Esophagus mucosa (tissue), 1 donor: ENCODE measurements around the gene SRD5A1. TPM values are rescaled to one million over a fixed set of nuclear protein-coding genes. Genes with fewer than 3 reads are reported as not detected.
"Not testable (repeated sequence)": the region's sequence is repeated elsewhere in the genome, so short reads cannot be mapped to it uniquely, and the experiment has no call there.

Experiments
- ATAC-seq: fragments of 200-7000 bp; cut with Tn5 transposase; one replicate; pipeline ENCODE4 v1.9.1; 2020
- total RNA-seq: library from RNA; stranded (reverse); gene quantifications from one replicate; pipeline ENCODE4 v1.2.4, GENCODE V29; 2023
- donor health status: DM: yes; HTN: yes; CAD: no.

The SRD5A1 gene
- total RNA-seq, 1 donor from 2014 or later: 55.7 TPM

GRCh38 chr5:6606884-6607558, 26.2 kb upstream of the SRD5A1 start:
- ATAC-seq: no peak

GRCh38 chr5:6607559-6607936, 25.7 kb upstream of the SRD5A1 start:
- no peak for ATAC-seq

DNA sequence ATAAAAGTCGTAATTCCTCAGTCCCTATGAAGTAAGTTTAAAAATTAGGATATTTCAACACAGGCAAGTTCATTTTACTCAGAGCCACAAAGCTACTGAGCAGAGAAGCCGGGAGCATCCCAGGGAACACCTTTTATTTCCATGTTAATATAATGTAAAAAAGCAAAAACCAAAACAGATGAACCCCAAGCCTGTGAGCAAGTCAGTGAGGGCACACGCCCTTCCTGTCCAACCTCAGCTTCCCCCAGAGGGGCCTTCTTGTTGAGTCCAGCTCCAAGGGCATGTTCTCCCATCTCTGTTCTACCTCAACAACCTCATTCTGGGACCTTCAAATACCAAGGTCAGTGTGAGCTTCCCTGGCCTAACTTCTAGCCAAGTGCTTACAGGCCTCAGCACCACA, 25.2 kb upstream of the SRD5A1 start:
- no peak for ATAC-seq

- ATAC-seq: no peak
These were observed 21.6 kb upstream of the SRD5A1 start for GRCh38 chr5:6611334-6612256.

- ATAC-seq: no peak
These were observed 18.0 kb upstream of the SRD5A1 start for GRCh38 chr5:6615034-6615815.

- no peak for ATAC-seq
These were observed 16.6 kb upstream of the SRD5A1 start for GRCh38 chr5:6616632-6617031.

DNA sequence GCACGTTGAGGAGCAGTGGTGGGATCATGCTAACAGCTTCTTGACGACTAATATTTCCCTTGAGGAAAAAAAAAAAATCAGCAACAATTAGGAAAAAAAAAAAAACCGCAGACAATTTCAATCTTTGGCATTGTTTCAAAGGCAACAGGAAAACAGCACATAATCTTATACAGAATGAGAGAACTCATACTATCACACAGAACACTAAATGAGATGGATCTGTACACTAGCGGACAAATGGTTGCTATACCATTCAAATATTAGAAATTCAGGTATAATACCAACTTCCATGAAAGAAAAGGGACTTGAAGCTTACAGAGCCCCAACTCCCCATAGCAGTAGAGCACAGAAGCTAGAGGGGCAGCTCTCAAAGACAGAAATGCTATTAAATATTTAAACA, 10.0 kb upstream of the SRD5A1 start:
- ATAC-seq: no peak

DNA sequence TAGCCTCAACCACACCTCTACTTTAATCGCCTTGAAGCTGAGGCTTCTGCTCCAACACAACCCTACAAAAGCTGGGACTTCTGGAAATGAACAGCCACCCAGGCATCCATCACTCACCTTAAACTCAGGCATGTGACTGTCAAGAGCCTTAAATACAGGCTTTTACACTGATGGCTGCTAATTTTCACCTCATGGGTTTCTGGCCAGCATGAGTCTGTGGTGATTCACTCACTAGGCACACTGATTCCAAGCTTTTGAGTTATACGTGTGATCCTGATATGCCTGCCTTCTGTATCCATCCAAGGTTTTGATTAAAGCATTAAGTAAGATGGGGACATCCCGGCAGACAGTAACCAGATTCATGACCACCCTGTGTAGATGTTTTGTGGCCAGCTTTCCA, 9.3 kb upstream of the SRD5A1 start:
- no peak for ATAC-seq

GRCh38 chr5:6626508-6626907, 6.7 kb upstream of the SRD5A1 start:
- no peak for ATAC-seq

GRCh38 chr5:6631441-6631840, 1.8 kb upstream of the SRD5A1 start:
- no peak for ATAC-seq

DNA sequence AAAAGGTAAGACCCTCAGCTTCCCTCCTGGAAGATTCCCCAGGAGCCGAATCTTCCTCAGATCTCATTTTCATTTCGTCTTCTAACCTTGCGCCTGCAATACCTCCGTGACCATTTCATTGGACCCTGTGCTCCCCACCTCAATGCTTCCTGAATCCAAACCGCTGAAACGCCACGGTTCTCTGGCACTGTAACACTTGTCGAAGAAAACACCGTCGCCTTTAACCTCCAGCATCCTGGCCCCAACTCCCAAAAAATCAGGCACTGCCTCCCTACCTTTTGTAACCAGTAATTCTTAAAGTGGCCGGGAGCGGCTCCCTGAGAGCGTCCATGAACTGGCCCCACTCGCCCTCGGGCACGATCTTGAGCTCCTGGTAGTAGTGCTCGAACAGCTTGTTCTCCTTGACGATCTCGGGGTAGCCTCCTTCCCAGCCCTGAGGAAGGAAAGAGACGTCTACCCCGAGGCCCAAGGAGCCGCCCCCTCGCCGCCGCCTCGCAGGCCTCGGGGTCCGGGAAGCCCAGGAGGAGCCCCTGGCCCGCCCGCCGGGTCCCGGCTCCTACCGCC, 834 bp upstream of the SRD5A1 start:
- no peak for ATAC-seq

DNA sequence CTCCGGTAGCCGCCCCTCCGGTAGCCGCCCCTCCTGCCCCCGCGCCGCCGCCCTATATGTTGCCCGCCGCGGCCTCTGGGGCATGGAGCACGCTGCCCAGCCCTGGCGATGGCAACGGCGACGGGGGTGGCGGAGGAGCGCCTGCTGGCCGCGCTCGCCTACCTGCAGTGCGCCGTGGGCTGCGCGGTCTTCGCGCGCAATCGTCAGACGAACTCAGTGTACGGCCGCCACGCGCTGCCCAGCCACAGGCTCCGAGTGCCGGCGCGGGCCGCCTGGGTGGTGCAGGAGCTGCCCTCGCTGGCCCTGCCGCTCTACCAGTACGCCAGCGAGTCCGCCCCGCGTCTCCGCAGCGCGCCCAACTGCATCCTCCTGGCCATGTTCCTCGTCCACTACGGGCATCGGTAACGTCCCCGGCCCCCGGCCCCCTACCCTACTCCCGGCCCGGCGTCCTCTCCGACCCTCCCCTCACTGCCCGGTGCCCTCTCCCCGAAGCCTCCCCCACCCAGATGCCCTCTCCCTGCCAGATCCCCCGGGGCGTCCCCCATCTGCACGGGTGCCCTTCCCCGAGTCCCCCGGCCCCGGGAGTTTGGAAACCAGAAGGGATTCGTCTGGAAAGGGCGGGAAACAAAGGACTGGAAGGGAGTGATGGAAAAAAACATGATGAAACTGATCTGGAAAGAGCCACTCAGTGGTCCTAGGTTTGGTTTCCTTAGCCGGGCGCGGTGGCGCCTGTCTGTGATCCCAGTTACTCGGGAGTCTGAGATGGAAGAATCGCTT, 417 bp downstream of the SRD5A1 start:
- no peak for ATAC-seq

- ATAC-seq: no peak
These were observed 1.1 kb downstream of the SRD5A1 start for GRCh38 chr5:6634306-6634705.

DNA sequence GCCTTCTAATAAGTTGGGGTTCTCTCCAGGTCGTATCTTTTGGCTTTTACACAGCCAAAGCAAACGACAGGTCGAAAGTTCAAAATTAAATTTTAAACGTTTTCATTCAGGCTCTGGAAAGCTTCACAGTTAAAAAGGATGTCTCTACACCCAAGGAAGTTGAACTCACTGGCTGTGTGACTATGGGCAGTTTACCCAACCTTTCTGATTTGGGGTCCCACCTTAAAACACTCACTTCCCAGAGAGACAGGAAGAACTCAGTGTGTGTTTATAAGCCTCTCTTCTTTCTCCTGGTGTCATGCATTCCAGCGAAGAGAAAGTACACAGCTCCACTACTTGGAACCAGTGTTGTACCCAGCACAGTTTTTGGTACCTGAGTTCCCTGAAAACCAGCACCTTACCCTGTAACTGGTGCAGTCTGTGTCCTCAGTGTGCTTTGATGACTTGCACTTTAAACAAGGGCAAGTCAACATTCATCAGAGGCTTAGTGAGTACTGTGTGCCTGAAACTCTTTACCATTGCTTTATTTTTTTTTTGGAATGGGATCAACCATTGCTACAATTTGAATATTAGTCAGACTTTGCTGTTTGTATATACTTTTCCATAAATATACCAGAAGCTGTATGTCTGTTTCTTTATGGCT, 1.7 kb downstream of the SRD5A1 start:
- peak; percentile 9 for ATAC-seq

DNA sequence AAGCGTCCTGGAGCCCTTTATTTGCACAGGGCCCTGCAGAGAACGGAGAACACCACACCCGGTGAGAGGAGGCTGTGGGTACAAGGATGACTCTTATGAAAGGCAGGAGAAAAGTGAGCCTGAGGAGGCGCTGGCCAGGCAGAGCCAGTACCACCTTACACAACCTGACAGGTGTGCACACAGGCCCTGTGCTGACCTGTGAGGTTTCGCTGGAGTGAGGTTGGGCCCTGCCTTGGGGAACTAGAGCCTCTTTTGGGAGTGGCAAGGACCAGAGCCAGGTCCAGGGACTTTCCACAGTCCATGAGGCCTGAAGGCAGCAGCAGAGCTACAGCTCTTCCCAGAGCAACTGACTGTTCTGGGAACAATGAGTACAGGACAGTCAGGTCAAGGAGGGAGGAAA, 3.1 kb downstream of the SRD5A1 start:
- peak; percentile 82 for ATAC-seq

DNA sequence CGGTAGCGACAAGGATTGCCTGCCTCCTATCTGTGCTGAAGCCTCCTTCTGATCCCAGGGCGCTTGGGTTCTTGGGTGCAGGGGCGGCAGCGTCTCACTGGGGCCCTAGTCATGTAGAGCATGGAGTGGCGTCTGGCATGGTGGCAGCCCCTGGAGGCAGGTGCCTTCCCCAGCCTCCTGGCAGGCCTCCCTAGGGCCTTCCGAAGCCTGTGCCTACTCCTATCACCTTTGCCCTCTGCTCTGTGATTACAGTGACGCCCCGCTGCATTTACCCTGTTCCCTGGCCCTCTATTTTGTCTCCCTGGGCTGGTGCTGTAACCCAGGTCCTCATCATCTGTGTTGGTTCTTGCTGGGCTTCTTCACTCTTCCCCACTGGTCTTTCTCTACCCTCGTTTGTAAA, 3.8 kb downstream of the SRD5A1 start:
- ATAC-seq: no peak

GRCh38 chr5:6637590-6637989, 4.3 kb downstream of the SRD5A1 start:
- ATAC-seq: no peak

GRCh38 chr5:6638236-6638635, 5.0 kb downstream of the SRD5A1 start:
- ATAC-seq: peak; percentile 62

DNA sequence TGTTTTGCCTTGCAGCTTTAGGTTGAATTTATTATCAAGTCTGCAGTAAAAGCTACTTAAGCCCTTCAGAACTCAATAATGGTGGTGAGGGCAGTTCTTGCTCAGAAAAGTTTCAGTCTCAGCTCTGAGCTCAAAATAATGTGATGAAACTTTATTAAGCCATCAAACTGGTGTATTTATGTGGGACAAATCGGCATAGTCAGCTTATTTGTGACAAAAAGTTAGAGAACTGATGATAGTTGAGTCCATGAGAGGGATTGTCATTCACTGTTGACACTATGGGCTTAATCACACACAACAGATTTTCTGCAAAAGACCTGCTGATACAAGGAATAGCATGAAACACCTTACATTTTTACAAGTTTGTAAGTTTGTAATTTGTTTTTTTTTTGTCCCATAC, 9.4 kb downstream of the SRD5A1 start:
- ATAC-seq: no peak

DNA sequence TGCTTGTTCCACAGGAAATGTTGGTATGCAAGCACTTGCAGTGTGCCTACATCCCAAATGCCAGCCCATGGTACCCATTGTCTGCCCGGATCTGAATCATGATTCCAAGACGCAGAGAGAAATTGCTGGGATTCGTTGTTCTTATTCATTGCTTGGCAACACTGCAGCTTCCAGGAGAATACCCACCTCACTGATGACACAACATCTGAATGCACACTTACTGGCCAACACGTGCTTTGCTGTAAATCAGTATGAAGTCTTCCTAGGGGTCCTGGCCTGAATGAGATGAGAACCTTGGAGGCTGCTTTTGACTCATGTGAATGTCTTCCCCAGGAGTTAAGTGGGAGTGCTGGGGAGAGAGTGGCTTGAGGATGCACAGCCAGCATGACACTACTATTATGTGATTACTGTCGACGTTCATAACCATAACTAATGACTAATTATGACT, 11.6 kb downstream of the SRD5A1 start:
- no peak for ATAC-seq

GRCh38 chr5:6645571-6646362, 12.5 kb downstream of the SRD5A1 start:
- ATAC-seq: not testable (repeated sequence)
